Glomerular visceral epithelial cell (primary cell): ENCODE results near the gene PLPPR2.
"Not testable (repeated sequence)": the region's sequence is repeated elsewhere in the genome, so short reads cannot be mapped to it uniquely, and the experiment has no call there.

Experiments
- DNase-seq: peaks from one replicate; pipeline ENCODE4 v3.0.0-alpha.2; 2016; ENCODE audit errors: extremely low spot score

The PLPPR2 gene

GRCh38 chr19:11373885-11374432 is 18.7 kb downstream of the PLPPR2 start:
- no peak for DNase-seq

GRCh38 chr19:11374433-11375142 is 19.4 kb downstream of the PLPPR2 start, which contains the start of gene SWSAP1:
SWSAP1 (plus strand) TSS chr19:11374666; CDS start chr19:11374681, 15 bp downstream.
- DNase-seq, result peak; percentile 100

GRCh38 chr19:11375143-11375948 is 20.1 kb downstream of the PLPPR2 start:
- DNase-seq, result peak; percentile 52

- DNase-seq, result peak; percentile 83
Observed at GRCh38 chr19:11377237-11377636, 22.0 kb downstream of the PLPPR2 start.

GRCh38 chr19:11377756-11378155 is 22.5 kb downstream of the PLPPR2 start:
- DNase-seq, result peak; percentile 27

- peak; percentile 76 for DNase-seq
Observed at GRCh38 chr19:11378319-11379189, 23.3 kb downstream of the PLPPR2 start.

GRCh38 chr19:11379269-11379845 is 24.1 kb downstream of the PLPPR2 start:
- DNase-seq, result not testable (repeated sequence)

GRCh38 chr19:11379857-11380350 is 24.7 kb downstream of the PLPPR2 start:
- DNase-seq, result no peak

GRCh38 chr19:11380653-11381537 is 25.7 kb downstream of the PLPPR2 start:
- peak; percentile 99 for DNase-seq

GRCh38 chr19:11382898-11383705 is 27.9 kb downstream of the PLPPR2 start:
- DNase-seq, result peak; percentile 43

GRCh38 chr19:11383706-11384048 is 28.4 kb downstream of the PLPPR2 start:
- DNase-seq, result no peak

- DNase-seq, result no peak
Observed at GRCh38 chr19:11384778-11385129, 29.5 kb downstream of the PLPPR2 start.

GRCh38 chr19:11387162-11388034 is 32.2 kb downstream of the PLPPR2 start:
- DNase-seq, result no peak

- no peak for DNase-seq
Observed at GRCh38 chr19:11390359-11390758, 35.1 kb downstream of the PLPPR2 start.

- no peak for DNase-seq
Observed at GRCh38 chr19:11390933-11391680, 35.9 kb downstream of the PLPPR2 start.

- no peak for DNase-seq
Observed at GRCh38 chr19:11397089-11397610, 41.9 kb downstream of the PLPPR2 start.

- DNase-seq, result no peak
Observed at GRCh38 chr19:11399667-11400066, 44.4 kb downstream of the PLPPR2 start.
